ENCODE measurements around the gene KRTCAP2. TPM values are rescaled to one million over a fixed set of nuclear protein-coding genes. Genes with fewer than 3 reads are reported as not detected.
"Not testable (repeated sequence)": the region's sequence is repeated elsewhere in the genome, so short reads cannot be mapped to it uniquely, and the experiment has no call there.

KRTCAP2 gene
- total RNA-seq, 1 donor from 2014 or later: 108 TPM

- no peak overlapping the region for H3K4me3 Mint-ChIP-seq (ENCODE audit: unreplicated experiment)
- no peak overlapping the region for H3K27ac Mint-ChIP-seq (ENCODE audit: unreplicated experiment)
- H3K4me1 Mint-ChIP-seq (ENCODE audit: low read depth, unreplicated experiment): no peaks in the 10 kb centered on the region
- H3K36me3 Mint-ChIP-seq (ENCODE audit: unreplicated experiment): no peaks in the 10 kb centered on the region
- TF ChIP-seq CTCF (IDR thresholded peaks at IDR 0.05; ENCODE audit: partially characterized antibody, unreplicated experiment): no peak
- H3K27me3 Mint-ChIP-seq (ENCODE audit: unreplicated experiment): no peaks in the 10 kb centered on the region
- peaks cover 5% of the 10 kb centered on the region for H3K9me3 Mint-ChIP-seq (ENCODE audit: unreplicated experiment)
- DNase-seq: no peak
Observed at GRCh38 chr1:155158991-155159390, 14.1 kb downstream of the KRTCAP2 start.

GRCh38 chr1:155155996-155156643 is 17.0 kb downstream of the KRTCAP2 start:
- H3K27ac Mint-ChIP-seq (ENCODE audit: unreplicated experiment); H3K36me3 Mint-ChIP-seq (ENCODE audit: unreplicated experiment); H3K9me3 Mint-ChIP-seq (ENCODE audit: unreplicated experiment); H3K4me3 Mint-ChIP-seq (ENCODE audit: unreplicated experiment); H3K27me3 Mint-ChIP-seq (ENCODE audit: unreplicated experiment); DNase-seq; H3K4me1 Mint-ChIP-seq (ENCODE audit: low read depth, unreplicated experiment): not testable (repeated sequence)

- no peaks in the 10 kb centered on the region for H3K36me3 Mint-ChIP-seq (ENCODE audit: unreplicated experiment)
- no peak for TF ChIP-seq CTCF (IDR thresholded peaks at IDR 0.05; ENCODE audit: partially characterized antibody, unreplicated experiment)
- H3K4me1 Mint-ChIP-seq (ENCODE audit: low read depth, unreplicated experiment): no peaks in the 10 kb centered on the region
- H3K9me3 Mint-ChIP-seq (ENCODE audit: unreplicated experiment): peaks cover 3% of the 10 kb centered on the region
- H3K27me3 Mint-ChIP-seq (ENCODE audit: unreplicated experiment): peaks cover 7% of the 10 kb centered on the region
- no peak overlapping the region for H3K27ac Mint-ChIP-seq (ENCODE audit: unreplicated experiment)
- no peak overlapping the region for H3K4me3 Mint-ChIP-seq (ENCODE audit: unreplicated experiment)
- DNase-seq: no peak
Observed at GRCh38 chr1:155145491-155145890, 27.6 kb downstream of the KRTCAP2 start.

- peaks cover 1% of the 10 kb centered on the region for H3K9me3 Mint-ChIP-seq (ENCODE audit: unreplicated experiment)
- no peaks in the 10 kb centered on the region for H3K36me3 Mint-ChIP-seq (ENCODE audit: unreplicated experiment)
- H3K4me1 Mint-ChIP-seq (ENCODE audit: low read depth, unreplicated experiment): no peaks in the 10 kb centered on the region
- H3K4me3 Mint-ChIP-seq (ENCODE audit: unreplicated experiment): no peak overlapping the region
- H3K27ac Mint-ChIP-seq (ENCODE audit: unreplicated experiment): no peak overlapping the region
- peaks cover 3% of the 10 kb centered on the region for H3K27me3 Mint-ChIP-seq (ENCODE audit: unreplicated experiment)
- DNase-seq: no peak
- no peak for TF ChIP-seq CTCF (IDR thresholded peaks at IDR 0.05; ENCODE audit: partially characterized antibody, unreplicated experiment)
Observed at GRCh38 chr1:155141749-155142148, 31.4 kb downstream of the KRTCAP2 start.

GRCh38 chr1:155140630-155140953 is 32.5 kb downstream of the KRTCAP2 start:
- no peaks in the 10 kb centered on the region for H3K36me3 Mint-ChIP-seq (ENCODE audit: unreplicated experiment)
- H3K4me3 Mint-ChIP-seq (ENCODE audit: unreplicated experiment): peak overlapping the region; percentile 95
- DNase-seq: no peak
- H3K27ac Mint-ChIP-seq (ENCODE audit: unreplicated experiment): no peak overlapping the region
- peaks cover 1% of the 10 kb centered on the region for H3K9me3 Mint-ChIP-seq (ENCODE audit: unreplicated experiment)
- H3K27me3 Mint-ChIP-seq (ENCODE audit: unreplicated experiment): peaks cover 6% of the 10 kb centered on the region
- TF ChIP-seq CTCF (IDR thresholded peaks at IDR 0.05; ENCODE audit: partially characterized antibody, unreplicated experiment): no peak
- no peaks in the 10 kb centered on the region for H3K4me1 Mint-ChIP-seq (ENCODE audit: low read depth, unreplicated experiment)

All from glutamatergic neuron (in vitro differentiated cells).